Peyer's patch (tissue), 4 donors: ENCODE measurements around the gene QTRT2.

Experiments
- POLR2A ChIP-seq, 2 donors: fragments of 450-650 bp; IDR thresholded peaks; one replicate each; pipeline ENCODE4 v1.5.1; 2017; ENCODE audit warnings: antibody characterized with exemption in 2 of 2, mild to moderate bottlenecking in 2 of 2, moderate library complexity in 2 of 2
- TF ChIP-seq, protein P1 (sequence below), 6 experiments: fragments of 450-650 bp in 4 of 6; fragments of 200-600 bp in 2 of 6; sonication (generic) in 1 of 6; IDR thresholded peaks; one replicate each; pipeline ENCODE4 v1.5.1; 2017 to 2019; ENCODE audit warnings: antibody characterized with exemption in 6 of 6, mild to moderate bottlenecking in 3 of 6, moderate library complexity in 1 of 6

DNA sequence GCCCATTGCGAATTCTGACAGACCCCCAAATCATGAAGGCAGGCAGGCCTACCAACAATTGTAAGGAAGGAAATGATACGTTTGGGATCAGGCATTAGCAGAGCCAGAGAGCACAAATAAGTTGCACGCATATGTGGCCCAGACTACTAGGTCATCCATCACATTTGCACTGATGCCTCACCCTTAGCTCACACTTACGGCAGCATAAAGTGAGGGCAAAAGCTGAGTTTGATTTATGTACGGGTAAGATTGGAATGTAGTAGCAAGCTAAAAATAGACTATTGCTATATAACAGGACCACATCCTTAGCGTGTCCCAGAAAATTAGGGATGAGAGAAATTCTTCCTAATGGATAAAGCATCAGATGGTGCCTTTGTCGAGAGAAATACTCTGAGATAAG, 58.6 kb downstream of the QTRT2 start:
- TF ChIP-seq, protein P1, sequence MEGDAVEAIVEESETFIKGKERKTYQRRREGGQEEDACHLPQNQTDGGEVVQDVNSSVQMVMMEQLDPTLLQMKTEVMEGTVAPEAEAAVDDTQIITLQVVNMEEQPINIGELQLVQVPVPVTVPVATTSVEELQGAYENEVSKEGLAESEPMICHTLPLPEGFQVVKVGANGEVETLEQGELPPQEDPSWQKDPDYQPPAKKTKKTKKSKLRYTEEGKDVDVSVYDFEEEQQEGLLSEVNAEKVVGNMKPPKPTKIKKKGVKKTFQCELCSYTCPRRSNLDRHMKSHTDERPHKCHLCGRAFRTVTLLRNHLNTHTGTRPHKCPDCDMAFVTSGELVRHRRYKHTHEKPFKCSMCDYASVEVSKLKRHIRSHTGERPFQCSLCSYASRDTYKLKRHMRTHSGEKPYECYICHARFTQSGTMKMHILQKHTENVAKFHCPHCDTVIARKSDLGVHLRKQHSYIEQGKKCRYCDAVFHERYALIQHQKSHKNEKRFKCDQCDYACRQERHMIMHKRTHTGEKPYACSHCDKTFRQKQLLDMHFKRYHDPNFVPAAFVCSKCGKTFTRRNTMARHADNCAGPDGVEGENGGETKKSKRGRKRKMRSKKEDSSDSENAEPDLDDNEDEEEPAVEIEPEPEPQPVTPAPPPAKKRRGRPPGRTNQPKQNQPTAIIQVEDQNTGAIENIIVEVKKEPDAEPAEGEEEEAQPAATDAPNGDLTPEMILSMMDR (IDR thresholded peaks at IDR 0.05): no peak
- TF ChIP-seq POLR2A (IDR thresholded peaks at IDR 0.05): no peak
